Left kidney (tissue), 8 donors: ENCODE measurements around the gene MAPK12. TPM values are rescaled to one million over a fixed set of nuclear protein-coding genes. Genes with fewer than 3 reads are reported as not detected.

ENCODE experiments used
- DNase-seq: peaks from one replicate; pipeline ENCODE4 v3.0.0-alpha.2; 2013
- long read RNA-seq, 8 donors: transcript quantifications; one replicate each; lab custom pipeline, GENCODE V29; 2026
- polyA plus RNA-seq: library from polyadenylated mRNA; unstranded; fragments of 120-200 nt; gene quantifications from one replicate; pipeline ENCODE4 v1.2.1, GENCODE V29; 2013; ENCODE audit not compliant: insufficient read length

MAPK12 gene
- polyA plus RNA-seq, result 10.5 TPM
- long read RNA-seq, donor 1, partial matches to known transcripts, result 0 of 2 reads
- long read RNA-seq, donor 1, other reads (novel, unspliced or antisense), result 0 of 2 reads
- long read RNA-seq, donor 2, partial matches to known transcripts, result 0 of 3 reads
- long read RNA-seq, donor 2, other reads (novel, unspliced or antisense), result 0 of 3 reads
- long read RNA-seq, donor 3, partial matches to known transcripts, result 9 of 10 reads
- long read RNA-seq, donor 3, other reads (novel, unspliced or antisense), result 0 of 10 reads
- long read RNA-seq, donor 4, result 0 reads
- long read RNA-seq, donor 5, partial matches to known transcripts, result 8 of 12 reads
- long read RNA-seq, donor 5, other reads (novel, unspliced or antisense), result 0 of 12 reads
- long read RNA-seq, donor 6, partial matches to known transcripts, result 0 of 3 reads
- long read RNA-seq, donor 6, other reads (novel, unspliced or antisense), result 0 of 3 reads
- long read RNA-seq, donor 7, partial matches to known transcripts, result 0 of 2 reads
- long read RNA-seq, donor 7, other reads (novel, unspliced or antisense), result 0 of 2 reads
- long read RNA-seq, donor 8, partial matches to known transcripts, result 0 of 1 reads
- long read RNA-seq, donor 8, other reads (novel, unspliced or antisense), result 0 of 1 reads

DNA sequence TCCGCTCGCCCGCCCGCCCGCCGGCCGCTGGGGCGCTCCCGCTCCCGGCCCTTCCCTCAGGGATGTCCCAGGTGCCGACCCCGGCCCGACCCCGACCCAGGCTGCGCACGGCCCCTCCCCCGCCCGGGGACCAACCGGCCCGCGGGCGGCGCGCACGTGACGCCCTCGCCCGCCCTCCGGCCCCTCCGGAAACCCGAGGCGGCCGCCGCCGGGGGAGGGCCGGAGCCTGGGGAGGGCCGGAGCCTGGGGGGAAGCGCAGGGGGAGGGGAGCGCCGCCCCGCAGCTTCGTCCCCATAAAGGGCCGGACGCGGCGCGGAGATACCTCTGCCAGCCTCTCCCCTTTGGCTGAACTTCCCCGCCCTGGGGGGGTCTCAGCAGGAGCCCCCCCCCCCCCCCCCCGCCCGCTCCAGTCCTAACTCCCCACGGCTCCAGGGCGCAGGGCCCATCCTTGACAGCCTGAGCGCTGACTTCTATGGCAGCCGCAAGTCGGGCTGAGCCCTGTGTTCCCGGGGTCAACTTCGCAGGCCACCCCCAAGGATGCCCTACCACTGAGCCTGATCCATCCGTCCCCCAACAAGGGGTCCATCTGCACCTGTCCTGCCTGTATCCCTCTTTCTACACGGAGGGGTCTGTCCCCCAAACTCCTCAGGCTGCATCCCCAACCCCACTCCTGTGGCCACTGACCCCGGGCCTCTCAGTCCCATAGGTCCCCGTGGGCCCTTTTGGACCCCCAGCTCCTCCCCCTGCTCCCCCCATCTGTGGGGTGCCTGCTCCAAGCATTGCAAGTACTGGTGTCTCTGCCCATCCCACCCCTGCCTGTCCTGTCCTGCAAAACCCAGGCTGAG lies at the start of gene MAPK12:
Gene MAPK12, minus strand, starts transcription at position 69 of the 845 bp plus-strand sequence. CDS start 174 bp downstream, outside the sequence.
- DNase-seq, result no peak

DNA sequence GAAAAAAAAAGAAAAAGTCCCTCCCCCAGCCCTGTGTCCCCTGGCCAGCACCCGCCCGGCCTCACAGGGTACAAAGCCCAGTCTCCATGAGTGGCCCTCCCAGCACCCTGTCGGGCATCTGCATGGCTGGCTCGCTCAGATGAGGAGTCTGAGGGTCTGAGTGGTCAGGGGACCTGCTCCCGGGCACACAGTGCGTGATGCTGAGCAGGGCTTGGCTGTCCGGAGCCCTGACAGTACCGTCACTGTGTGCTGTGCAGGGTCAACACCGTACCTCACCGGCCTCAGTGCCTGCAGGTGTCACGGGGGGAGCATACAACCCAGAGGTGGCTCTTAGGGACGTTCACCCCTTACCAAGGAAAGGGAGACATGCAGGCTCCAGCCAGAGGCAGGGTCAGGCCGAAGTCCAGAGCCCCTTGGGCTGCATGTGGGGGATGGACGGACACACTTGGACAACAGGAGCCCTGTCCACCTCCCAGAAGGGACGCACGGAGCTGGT lies 49.5 kb upstream of the MAPK12 start:
- no peak for DNase-seq

DNA sequence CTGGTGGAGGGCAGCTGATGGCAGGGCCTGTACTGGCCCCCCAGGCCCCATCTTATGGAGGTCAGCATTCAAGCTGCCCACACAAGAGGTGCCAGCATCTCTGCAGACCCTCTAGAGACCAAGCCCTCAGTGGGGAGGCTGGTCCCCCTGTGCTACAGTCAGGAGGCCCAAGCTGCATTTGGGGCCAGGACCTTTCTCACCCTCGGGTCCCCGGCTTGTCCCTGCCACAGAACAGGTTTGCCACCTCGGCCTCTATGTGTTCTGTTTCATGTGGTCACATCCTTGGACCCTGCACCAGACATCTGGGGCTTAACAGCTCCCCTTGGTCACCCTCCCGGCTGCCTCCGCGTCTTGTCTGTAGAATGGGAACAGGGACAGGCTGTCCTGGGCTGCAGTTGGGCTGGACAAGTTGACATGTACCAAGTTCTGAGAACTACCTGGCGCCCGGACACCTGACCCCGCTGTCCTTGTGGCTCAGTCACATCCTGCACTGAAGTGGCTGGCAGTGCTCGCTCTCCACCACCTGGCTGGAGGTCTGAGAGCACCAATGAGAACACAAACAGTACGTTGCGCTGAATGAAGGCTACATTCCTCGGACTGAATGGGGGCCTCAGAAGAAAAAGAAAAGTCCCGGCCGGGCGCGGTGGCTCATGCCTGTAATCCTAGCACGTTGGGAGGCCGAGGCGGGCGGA lies 48.7 kb upstream of the MAPK12 start:
- no peak for DNase-seq

DNA sequence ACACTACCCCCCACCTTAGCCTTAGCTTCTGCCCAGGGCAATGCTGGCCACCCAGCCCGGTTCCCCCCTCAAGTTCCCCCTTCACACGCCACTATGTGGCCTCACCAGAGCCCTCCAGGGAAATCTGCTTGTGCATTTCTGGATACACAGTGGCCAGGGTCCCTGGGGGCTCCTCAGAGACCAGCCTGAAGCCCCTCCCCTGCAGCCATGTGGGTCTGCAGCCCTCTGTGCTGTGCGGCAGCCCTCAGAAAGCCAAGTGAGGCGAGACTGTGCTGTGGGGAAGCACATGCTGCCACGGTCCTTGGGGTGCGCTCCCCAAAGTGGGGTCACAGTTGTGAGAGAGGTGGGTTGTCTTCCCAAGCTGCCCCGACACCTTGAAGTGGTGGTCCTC lies 48.1 kb upstream of the MAPK12 start:
- DNase-seq, result no peak

DNA sequence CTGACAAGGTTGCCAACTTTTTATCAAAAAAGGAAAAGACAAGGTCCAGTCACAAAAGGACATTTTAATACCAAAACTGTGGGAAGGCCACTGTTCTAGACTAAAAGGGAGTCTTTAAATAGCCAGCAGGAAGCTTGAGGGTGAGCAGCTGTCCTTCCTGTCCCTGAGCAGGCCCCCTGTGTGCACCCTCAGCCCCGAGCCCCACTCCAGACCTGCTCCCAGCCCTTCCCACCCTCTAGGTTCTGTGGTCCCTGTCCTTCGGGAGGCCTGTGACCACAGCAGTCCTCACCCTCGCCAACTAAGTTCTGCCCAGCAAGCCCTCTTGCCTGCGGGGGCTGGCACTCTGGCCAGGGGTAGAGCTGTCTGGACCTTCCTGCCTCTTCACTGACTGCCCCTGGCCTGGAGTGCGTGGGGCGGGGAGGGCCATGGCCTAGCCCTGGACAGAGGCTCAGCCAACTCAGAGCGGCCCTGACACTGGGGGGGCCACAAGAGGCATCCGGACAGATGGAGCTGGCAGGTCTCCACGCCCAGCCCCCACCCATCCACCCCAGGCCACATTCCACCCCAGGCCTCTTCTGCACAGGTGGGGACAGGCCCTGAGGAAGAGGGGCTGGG lies 47.6 kb upstream of the MAPK12 start:
- DNase-seq, result no peak

DNA sequence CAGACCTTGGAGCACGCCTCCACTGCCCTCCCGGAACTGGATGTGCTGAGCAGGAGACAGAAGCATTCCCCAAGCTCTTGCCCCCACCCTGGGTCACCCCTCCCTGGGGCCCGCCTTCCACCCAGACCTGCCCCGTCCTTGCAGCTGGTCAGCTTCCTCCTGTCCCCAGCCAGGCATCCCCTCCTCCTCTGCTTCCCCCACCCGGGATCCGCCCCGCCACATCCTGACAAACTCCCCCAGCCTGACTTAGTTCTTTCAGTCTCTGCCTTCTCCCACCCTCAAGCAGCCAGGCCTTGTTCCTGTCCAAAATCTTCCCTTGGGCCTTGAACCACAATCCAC lies 47.1 kb upstream of the MAPK12 start:
- DNase-seq, result no peak

DNA sequence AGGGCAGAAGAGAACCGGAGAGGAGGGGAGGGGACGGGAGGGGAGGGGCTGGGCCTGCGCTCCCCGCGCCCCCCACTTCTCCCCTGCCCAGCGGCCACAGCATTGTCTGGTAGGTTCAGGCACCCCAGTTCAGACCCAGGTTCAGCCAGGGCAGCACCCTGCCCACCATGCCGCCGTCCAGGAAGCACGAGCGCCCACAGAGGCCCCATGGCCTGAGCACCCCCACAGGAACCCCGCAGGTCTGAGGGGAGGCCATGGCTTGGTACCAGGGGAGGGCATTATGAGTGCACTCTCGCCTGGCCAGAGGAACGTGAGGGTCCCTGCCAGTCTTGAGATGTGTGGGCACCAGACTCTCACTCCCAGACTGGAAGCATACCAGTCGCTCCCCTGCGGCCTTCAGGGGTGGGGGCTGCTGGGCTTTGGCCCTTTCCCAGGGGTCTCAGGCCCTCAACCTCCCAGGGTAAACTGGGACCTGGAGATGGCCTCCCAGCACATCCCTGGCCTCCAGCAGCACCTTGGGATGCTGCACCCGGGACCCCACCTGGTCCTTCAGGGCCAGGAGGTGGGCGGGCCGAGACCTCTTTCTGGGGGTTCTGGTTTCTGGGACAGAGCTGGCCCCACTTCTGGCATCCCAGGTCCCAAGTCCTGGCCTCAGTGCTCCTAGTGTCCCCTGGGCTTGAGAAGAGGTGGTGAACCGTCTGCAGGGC lies 46.6 kb upstream of the MAPK12 start:
- DNase-seq, result no peak

DNA sequence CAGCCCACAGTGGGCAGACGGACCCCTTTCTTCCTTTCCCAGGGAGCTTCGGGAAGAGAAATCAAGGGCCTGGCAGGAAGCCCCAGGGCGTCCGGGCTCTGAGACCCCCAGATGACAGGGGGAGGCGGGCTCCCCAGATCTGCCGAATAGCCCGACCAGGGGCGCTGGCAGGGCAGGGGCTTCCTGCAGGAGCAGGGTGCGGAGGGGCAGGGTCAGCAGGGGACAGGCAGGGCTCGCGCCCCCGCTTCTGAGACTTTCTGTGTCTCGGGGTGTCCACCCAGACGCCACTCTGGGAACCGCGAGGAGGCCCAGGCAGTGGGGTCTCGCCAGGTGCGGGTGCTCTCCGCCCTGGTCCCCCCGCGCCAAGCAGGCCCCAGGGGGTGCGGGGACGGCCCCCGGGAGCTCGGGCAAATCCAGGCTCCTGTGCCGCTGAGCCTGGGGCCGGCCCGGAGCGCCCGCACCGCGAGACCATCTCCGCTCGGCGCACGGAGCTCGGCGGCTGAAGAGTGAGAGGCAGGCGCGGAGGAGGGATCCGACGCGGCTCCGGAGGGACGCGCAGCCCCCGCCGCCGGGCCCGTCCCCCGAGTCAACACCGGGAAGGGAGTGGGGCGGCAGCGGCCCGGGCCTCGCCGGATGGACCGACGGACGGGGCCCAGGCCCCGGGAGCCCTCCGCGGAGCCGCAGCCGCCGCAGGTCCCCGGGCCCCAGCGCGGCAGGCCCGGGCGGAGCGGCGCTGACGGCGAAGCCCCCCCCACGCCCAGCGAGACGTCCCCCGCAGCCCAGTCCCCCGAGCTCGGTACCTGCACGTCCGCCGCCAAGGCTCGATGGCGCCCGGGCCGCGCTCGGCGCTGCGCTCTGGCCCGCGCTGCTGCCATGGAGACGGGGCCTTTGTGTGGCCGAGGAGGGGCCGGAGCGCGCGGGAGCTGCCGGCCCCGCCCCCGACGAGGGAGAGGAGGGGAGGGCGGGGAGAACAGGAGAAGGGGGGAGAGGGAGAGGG lies 45.6 kb upstream of the MAPK12 start, which contains the start of gene PLXNB2:
Gene PLXNB2, minus strand, starts transcription at position 894 of the 997 bp plus-strand sequence. CDS start 17,062 bp downstream, outside the sequence.
- peak; percentile 88 for DNase-seq

DNA sequence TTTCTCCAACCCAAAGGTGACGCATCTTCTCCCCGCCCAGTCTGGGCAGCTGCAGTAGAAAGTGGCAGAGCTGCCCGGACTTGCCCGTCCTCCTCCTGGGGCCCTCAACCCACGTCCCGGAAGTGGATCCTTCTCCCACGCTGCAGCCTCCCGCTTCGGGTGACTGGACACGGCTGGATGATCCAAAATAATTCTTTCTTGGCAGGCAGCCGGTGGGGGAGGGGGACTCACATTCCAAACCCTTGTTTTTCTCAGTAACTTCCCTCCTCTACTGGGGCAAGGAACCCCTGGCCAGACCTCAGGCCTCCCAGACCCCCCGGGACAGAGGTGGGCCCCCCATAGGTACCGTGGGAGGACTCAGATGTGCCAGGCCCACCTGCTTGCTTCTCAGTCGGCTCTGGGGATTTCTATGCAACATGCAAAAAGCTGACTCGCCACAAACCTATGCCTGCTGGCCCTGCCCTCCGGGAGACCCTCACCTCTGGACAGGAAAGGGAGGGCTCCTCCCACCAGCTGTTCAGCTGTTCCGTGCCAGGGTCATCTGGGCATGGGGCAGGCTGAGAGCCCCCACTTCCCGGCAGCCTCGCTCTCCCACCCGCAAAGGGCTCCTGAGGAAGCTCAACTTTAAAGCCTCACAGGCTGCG lies 44.6 kb upstream of the MAPK12 start:
- peak; percentile 91 for DNase-seq

DNA sequence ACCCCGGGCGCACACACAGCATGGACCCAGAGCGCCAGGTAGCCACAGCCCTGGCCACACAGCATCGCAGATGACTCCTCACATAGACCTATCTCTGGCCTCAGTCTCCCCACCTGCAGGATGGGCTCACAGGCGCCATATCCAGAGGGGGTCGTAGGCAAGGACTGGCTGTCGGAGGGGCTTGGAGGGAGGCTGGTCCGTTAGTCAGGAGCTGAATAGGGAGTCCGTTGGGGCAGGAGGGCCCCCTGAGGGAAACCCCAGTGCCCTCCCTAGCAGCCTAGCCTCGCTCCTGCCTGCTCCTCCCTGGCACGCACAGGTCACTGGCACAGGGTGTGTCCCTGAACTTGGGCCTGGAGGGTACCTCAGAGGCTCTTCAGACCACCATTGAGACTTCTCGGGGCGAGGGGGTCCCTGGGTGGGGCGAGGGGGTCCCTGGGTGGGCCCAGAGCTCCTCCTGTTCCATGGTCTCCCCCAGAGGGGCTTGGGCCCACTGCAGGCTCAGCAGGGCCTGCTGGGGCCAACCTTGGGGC lies 44.0 kb upstream of the MAPK12 start:
- DNase-seq, result no peak

DNA sequence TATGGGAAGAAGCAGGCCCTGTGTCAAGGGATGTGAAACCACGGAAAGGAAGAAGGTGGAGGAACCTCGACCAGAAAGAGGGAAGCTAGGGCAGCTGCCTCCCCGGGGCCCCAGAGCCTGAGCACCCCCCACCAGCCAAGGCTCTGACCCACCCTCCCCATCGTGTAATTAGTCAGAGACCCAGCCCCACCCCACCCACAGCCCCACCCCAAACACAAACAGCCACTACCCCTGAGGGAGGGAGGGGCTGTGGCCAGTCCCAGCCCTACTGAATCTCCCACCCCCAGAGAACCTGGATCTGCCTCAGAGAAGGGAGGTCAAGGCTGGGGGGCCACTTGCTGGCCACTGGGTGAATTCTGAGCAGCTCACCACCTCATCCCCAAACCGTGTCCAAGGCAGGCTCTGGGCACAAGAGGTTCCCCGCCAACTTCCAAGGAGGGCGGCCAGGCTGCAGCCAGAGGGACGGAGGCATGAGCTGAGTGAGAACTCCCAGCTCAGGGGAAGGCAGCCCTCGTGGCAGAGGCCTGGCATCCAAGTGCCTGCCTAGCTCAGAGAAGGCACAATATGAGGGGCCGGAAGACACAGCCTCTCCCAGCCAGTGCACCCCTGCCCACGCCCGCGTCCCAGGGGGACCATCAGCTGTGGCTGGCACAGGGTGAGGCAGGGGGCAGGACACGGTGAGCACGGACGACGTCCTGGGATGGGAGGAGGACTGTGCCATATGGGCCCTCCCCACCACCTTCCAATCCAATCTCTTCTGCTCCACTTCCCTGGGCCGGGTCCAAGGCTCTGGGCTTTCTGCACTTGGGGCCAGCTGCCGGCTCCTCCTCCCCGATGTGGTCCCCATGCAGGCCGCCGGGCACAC lies 43.3 kb upstream of the MAPK12 start:
- DNase-seq, result no peak

DNA sequence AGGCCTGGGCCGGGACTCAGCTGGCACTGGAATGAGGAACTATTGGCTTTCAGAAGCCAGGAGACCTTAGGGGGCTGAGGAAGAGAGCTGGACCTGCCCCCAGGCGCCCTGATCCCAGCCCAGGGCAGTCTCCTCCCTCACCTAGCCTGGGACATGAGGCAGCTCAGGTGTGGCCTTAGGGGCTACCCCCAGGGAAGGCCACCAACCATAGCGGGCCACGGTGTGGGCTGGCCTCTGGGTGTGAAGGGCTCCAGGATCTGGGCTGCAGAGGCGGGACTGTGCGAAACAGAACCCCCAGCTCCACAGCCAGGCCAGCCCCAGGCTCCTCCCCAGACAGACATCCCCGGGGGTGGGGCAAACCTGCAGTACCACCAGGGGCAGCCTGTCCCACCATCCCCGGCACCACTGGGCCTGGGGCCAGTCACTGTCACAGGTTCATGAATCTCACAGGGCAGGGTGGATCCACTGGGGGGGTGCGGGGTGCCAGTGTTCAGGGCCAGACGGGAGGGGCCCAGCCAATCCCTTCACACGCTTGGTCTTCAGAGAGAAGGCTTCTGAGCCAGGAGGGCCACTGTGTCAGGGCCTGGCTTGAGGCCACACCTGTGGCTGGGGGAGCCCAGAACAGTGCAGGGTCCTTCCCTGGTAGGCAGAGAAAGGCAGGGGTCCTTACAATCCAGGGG lies 42.5 kb upstream of the MAPK12 start:
- no peak for DNase-seq

DNA sequence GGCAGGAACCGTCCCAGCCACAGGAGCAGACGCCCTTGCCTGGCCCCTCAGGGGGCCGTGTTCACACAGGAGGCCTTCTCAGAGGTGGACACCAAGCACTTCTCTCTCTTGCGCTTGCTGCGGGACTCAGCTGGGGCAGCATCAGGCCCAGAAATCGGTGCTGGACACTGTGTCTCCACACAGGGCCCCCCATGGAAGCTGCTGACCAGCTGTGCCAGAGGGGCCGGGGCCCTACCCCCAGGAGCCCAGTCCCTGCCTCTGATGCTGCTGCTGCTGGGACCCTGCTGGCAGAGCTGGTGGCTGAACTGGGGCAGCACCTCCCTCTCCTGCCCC lies 42.0 kb upstream of the MAPK12 start:
- no peak for DNase-seq

DNA sequence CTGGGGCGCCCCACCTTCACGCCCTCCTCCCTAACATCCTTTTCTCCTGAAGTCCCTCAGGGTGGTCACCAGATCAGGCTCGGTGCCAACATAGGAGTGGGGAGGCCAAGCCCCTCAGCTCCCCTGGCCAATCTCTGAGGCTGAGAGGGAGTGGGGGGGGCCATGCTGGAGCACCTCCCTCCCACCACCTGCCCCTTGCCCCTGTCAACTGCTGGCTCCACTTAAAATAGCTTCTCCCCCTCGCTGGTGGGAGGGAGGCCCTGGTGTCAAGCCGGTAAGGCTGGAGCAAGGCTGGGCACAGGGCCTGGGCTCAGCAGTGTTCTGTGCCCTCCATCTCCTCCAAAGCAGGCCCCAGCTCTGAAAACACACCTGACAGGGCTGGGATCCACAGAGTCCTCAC lies 41.1 kb upstream of the MAPK12 start:
- no peak for DNase-seq

DNA sequence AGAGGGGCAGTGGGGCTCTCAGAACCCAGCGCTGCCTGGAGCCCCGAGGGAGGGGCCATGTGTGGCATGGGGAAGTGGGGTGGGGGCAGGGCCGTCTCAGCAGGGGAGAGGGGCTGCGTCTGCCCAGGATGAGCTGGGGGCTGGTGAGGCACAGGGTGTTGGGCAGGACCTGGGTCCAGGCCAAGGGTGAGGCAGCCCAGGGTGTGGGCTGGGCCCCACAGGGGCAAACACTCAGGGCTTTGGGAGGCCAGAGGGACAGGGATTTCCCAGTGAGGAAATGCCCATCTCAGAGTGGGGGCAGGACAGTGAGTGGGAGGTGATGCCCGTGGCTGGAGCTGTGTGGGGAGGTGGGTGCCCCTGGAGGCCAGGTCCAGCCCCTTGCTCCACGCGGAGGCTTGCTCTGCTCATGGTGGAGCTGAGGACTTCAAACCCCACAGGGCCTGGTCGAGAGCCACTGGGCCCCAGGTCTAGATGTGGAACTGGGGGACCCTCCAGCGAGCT lies 40.6 kb upstream of the MAPK12 start:
- no peak for DNase-seq

DNA sequence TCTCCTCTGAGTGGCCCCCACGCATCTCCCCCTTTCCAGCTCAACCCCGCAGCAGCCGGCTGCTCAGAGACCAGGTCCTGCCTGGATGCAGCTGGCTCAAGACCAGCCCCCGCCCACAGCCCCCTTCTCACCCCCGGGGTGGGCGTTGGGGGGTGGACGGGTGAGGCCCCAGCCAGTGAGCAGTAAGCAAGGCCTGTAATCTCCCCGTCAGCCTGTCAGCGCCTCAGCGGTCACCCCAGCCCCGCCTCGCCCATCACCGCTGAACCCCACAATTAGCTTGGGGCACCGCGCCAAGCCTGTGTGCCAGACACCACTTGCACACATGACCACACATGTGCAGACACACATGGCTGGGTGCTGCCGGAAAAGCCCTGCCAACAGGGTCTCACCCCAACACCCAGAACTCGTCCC lies 40.1 kb upstream of the MAPK12 start:
- DNase-seq, result no peak
